ENCODE measurements around the gene FGB. TPM values are rescaled to one million over a fixed set of nuclear protein-coding genes. Genes with fewer than 3 reads are reported as not detected.
A peak's percentile ranks its signal among the peaks of the same experiment; 100 is the strongest.

The FGB gene

GRCh38 chr4:154616731-154617130, 53.9 kb downstream of the FGB start:
- Histone ChIP-seq H3K79me2 (ENCODE audit: control insufficient read depth, insufficient read depth, low read length) (no peaks in the 10 kb centered on the region), H3K23ac (ENCODE audit: low read length) (no peak overlapping the region), H3K4me1 (ENCODE audit: control insufficient read depth, low read depth, low read length) (no peaks in the 10 kb centered on the region), H3K4me3 (ENCODE audit: low read length) (no peak overlapping the region), H3K27me3 (ENCODE audit: insufficient read depth, low read length, poor library complexity) (no peaks in the 10 kb centered on the region), H3K4ac (ENCODE audit: low read depth, low read length) (no peak overlapping the region), H3K18ac (ENCODE audit: low read length) (no peak overlapping the region), H2BK15ac (replicated peaks; ENCODE audit: low read depth) (no peak overlapping the region), H3K56ac (ENCODE audit: low read length) (no peak overlapping the region), H3K27ac (ENCODE audit: low read depth, low read length) (no peak overlapping the region), H4K8ac (ENCODE audit: low read depth, low read length) (no peak overlapping the region), H3K36me3 (ENCODE audit: control insufficient read depth, insufficient read depth, low read length) (no peaks in the 10 kb centered on the region), H3K79me1 (ENCODE audit: low read length) (no peaks in the 10 kb centered on the region), H3K9ac (ENCODE audit: low read length) (no peak overlapping the region), H2BK5ac (ENCODE audit: low read length) (no peak overlapping the region), H2BK120ac (ENCODE audit: low read depth, low read length) (no peak overlapping the region), H3K4me2 (ENCODE audit: low read length) (no peak overlapping the region), H4K5ac (ENCODE audit: low read length) (no peak overlapping the region), H2AK5ac (ENCODE audit: low read length) (no peak overlapping the region)
- DNase-seq: no peak
- no CpG with 5 or more reads among the region's 2 CpGs for WGBS (ENCODE audit: extremely low coverage, insufficient coverage, low lambda C conversion rate)

DNA sequence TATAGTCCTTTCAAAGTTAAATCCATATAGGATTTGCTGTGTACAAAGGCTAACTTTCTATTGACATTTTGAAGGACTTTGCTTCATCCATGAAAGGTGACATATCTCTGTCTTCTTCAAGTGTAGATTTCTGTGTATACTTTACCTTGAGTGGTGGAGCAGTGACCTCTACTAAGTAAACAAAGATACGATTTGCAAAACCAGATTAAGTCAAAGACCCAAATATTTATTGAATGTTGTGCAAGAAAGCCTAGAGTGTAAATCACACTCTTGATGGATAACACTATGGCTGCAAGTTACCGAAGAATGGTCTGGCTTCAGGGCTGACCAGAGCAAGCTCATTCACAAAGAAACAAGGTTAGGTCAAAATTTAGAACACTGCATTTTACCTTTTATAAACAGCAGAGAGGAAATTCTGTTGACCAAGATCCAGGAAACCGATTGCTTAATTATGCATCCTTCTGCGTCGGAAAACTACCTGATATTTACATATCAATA, 55.1 kb downstream of the FGB start:
- H2BK5ac ChIP-seq (ENCODE audit: low read length): no peak overlapping the region
- no CpG with 5 or more reads among the region's 5 CpGs for WGBS (ENCODE audit: extremely low coverage, insufficient coverage, low lambda C conversion rate)
- no peak overlapping the region for H3K4me2 ChIP-seq (ENCODE audit: low read length)
- no peak overlapping the region for H3K4ac ChIP-seq (ENCODE audit: low read depth, low read length)
- H3K56ac ChIP-seq (ENCODE audit: low read length): no peak overlapping the region
- H3K23ac ChIP-seq (ENCODE audit: low read length): no peak overlapping the region
- no peak overlapping the region for H2AK5ac ChIP-seq (ENCODE audit: low read length)
- H2BK120ac ChIP-seq (ENCODE audit: low read depth, low read length): no peak overlapping the region
- H3K79me2 ChIP-seq (ENCODE audit: control insufficient read depth, insufficient read depth, low read length): no peaks in the 10 kb centered on the region
- H3K27ac ChIP-seq (ENCODE audit: low read depth, low read length): no peak overlapping the region
- H3K9ac ChIP-seq (ENCODE audit: low read length): no peak overlapping the region
- H3K4me1 ChIP-seq (ENCODE audit: control insufficient read depth, low read depth, low read length): no peaks in the 10 kb centered on the region
- H4K5ac ChIP-seq (ENCODE audit: low read length): no peak overlapping the region
- H3K18ac ChIP-seq (ENCODE audit: low read length): no peak overlapping the region
- DNase-seq: no peak
- no peaks in the 10 kb centered on the region for H3K27me3 ChIP-seq (ENCODE audit: insufficient read depth, low read length, poor library complexity)
- no peaks in the 10 kb centered on the region for H3K79me1 ChIP-seq (ENCODE audit: low read length)
- no peak overlapping the region for H2BK15ac ChIP-seq (replicated peaks; ENCODE audit: low read depth)
- H3K36me3 ChIP-seq (ENCODE audit: control insufficient read depth, insufficient read depth, low read length): no peaks in the 10 kb centered on the region
- no peak overlapping the region for H3K4me3 ChIP-seq (ENCODE audit: low read length)
- no peak overlapping the region for H4K8ac ChIP-seq (ENCODE audit: low read depth, low read length)

GRCh38 chr4:154618708-154619315, 56.0 kb downstream of the FGB start:
- Histone ChIP-seq H2BK5ac (ENCODE audit: low read length) (no peak overlapping the region), H3K9ac (ENCODE audit: low read length) (no peak overlapping the region), H3K4me3 (ENCODE audit: low read length) (no peak overlapping the region), H3K56ac (ENCODE audit: low read length) (no peak overlapping the region), H3K4me1 (ENCODE audit: control insufficient read depth, low read depth, low read length) (no peaks in the 10 kb centered on the region), H2AK5ac (ENCODE audit: low read length) (no peak overlapping the region), H3K4me2 (ENCODE audit: low read length) (no peak overlapping the region), H3K27me3 (ENCODE audit: insufficient read depth, low read length, poor library complexity) (no peaks in the 10 kb centered on the region), H3K27ac (ENCODE audit: low read depth, low read length) (no peak overlapping the region), H4K8ac (ENCODE audit: low read depth, low read length) (no peak overlapping the region), H2BK120ac (ENCODE audit: low read depth, low read length) (no peak overlapping the region), H2BK15ac (replicated peaks; ENCODE audit: low read depth) (no peak overlapping the region), H3K36me3 (ENCODE audit: control insufficient read depth, insufficient read depth, low read length) (no peaks in the 10 kb centered on the region), H3K18ac (ENCODE audit: low read length) (no peak overlapping the region), H3K79me2 (ENCODE audit: control insufficient read depth, insufficient read depth, low read length) (no peaks in the 10 kb centered on the region), H3K23ac (ENCODE audit: low read length) (no peak overlapping the region), H3K79me1 (ENCODE audit: low read length) (no peaks in the 10 kb centered on the region), H3K4ac (ENCODE audit: low read depth, low read length) (no peak overlapping the region), H4K5ac (ENCODE audit: low read length) (no peak overlapping the region)
- WGBS (ENCODE audit: extremely low coverage, insufficient coverage, low lambda C conversion rate): no CpG with 5 or more reads among the region's 4 CpGs
- peak; percentile 75 for DNase-seq

DNA sequence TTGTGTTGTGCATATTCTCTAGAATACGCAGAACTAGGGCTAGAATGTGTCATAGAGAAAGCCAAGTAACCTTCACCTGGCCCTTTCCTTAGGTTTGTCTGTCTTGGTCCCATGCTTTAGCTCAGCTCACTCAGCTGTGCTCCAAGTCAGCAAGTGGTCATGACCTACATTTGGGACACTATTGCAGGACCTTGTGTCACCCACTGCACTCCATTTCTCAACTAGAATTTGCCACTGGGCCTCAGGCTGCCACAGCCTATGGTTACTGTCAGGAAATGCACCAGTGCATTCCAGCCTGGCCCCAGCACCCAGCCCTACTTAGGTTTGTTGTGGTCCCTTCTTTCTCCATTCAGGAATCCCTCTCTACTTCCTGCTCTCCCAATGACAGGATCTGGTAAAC, 57.3 kb downstream of the FGB start:
- no peak overlapping the region for H3K4me2 ChIP-seq (ENCODE audit: low read length)
- H3K4me1 ChIP-seq (ENCODE audit: control insufficient read depth, low read depth, low read length): no peaks in the 10 kb centered on the region
- no peak overlapping the region for H3K4me3 ChIP-seq (ENCODE audit: low read length)
- H2BK5ac ChIP-seq (ENCODE audit: low read length): no peak overlapping the region
- no peaks in the 10 kb centered on the region for H3K27me3 ChIP-seq (ENCODE audit: insufficient read depth, low read length, poor library complexity)
- H3K79me2 ChIP-seq (ENCODE audit: control insufficient read depth, insufficient read depth, low read length): no peaks in the 10 kb centered on the region
- H2AK5ac ChIP-seq (ENCODE audit: low read length): no peak overlapping the region
- H4K8ac ChIP-seq (ENCODE audit: low read depth, low read length): no peak overlapping the region
- H3K18ac ChIP-seq (ENCODE audit: low read length): no peak overlapping the region
- H3K36me3 ChIP-seq (ENCODE audit: control insufficient read depth, insufficient read depth, low read length): no peaks in the 10 kb centered on the region
- no peak overlapping the region for H3K9ac ChIP-seq (ENCODE audit: low read length)
- H4K5ac ChIP-seq (ENCODE audit: low read length): no peak overlapping the region
- H3K79me1 ChIP-seq (ENCODE audit: low read length): no peaks in the 10 kb centered on the region
- no CpG with 5 or more reads among the region's 1 CpG for WGBS (ENCODE audit: extremely low coverage, insufficient coverage, low lambda C conversion rate)
- H3K23ac ChIP-seq (ENCODE audit: low read length): no peak overlapping the region
- H3K56ac ChIP-seq (ENCODE audit: low read length): no peak overlapping the region
- no peak overlapping the region for H2BK120ac ChIP-seq (ENCODE audit: low read depth, low read length)
- no peak overlapping the region for H3K27ac ChIP-seq (ENCODE audit: low read depth, low read length)
- DNase-seq: peak; percentile 14
- no peak overlapping the region for H3K4ac ChIP-seq (ENCODE audit: low read depth, low read length)
- H2BK15ac ChIP-seq (replicated peaks; ENCODE audit: low read depth): no peak overlapping the region

Small RNA genes lying within 50 kb of the gene (small RNA-seq; reads per million reads assigned to genes)
- not detected for gene RNU6-1285P (ENCODE audit: insufficient read depth)

All from mesendoderm (in vitro differentiated cells).